Measurements from ENCODE around the gene EHHADH. TPM values are rescaled to one million over a fixed set of nuclear protein-coding genes. Genes with fewer than 3 reads are reported as not detected.

The EHHADH gene
- total RNA-seq, 2 donors from 2014 or later: 2.0 to 3.1 TPM

GRCh38 chr3:185225523-185225922 lies 28.3 kb downstream of the EHHADH start:
- Histone ChIP-seq H3K27ac (no peak overlapping the region), H3K4me3 (no peak overlapping the region), H3K9me3 (no peaks in the 10 kb centered on the region), H3K36me3 (no peaks in the 10 kb centered on the region), H3K4me1 (ENCODE audit: control insufficient read depth in 1 of 2, low read depth in 2 of 2) (peaks cover 0 to 4% of the 10 kb centered on the region in 2 donors), H3K27me3 (replicated peaks; ENCODE audit: insufficient read depth) (no peaks in the 10 kb centered on the region)
- ATAC-seq (ENCODE audit: insufficient number of reproducible peaks, low FRiP score, low read depth): no peak
- no peak for DNase-seq (ENCODE audit: low spot score)
- TF ChIP-seq CTCF (IDR thresholded peaks at IDR 0.05): no peak

- no peaks in the 10 kb centered on the region for H3K36me3 ChIP-seq
- ATAC-seq (ENCODE audit: insufficient number of reproducible peaks, low FRiP score, low read depth) (no peak), DNase-seq (ENCODE audit: low spot score) (no peak)
- peaks cover 0 to 4% of the 10 kb centered on the region in 2 donors for H3K4me1 ChIP-seq (ENCODE audit: control insufficient read depth in 1 of 2, low read depth in 2 of 2)
- no peak overlapping the region for H3K4me3 ChIP-seq
- H3K27ac ChIP-seq: no peak overlapping the region
- no peak for TF ChIP-seq CTCF (IDR thresholded peaks at IDR 0.05)
- H3K27me3 ChIP-seq (replicated peaks; ENCODE audit: insufficient read depth): no peaks in the 10 kb centered on the region
- no peaks in the 10 kb centered on the region for H3K9me3 ChIP-seq
Measured at GRCh38 chr3:185225080-185225479, 28.8 kb downstream of the EHHADH start.

GRCh38 chr3:185221203-185221602 lies 32.6 kb downstream of the EHHADH start:
- ATAC-seq (ENCODE audit: insufficient number of reproducible peaks, low FRiP score, low read depth): no peak

GRCh38 chr3:185216607-185216958 lies 37.3 kb downstream of the EHHADH start:
- Histone ChIP-seq H3K36me3 (no peaks in the 10 kb centered on the region), H3K4me3 (peak overlapping the region; percentile 67), H3K27ac (peak overlapping the region; percentile 62 to 68), H3K4me1 (ENCODE audit: control insufficient read depth in 1 of 2, low read depth in 2 of 2) (peaks cover 0 to 7% of the 10 kb centered on the region in 2 donors), H3K27me3 (replicated peaks; ENCODE audit: insufficient read depth) (no peaks in the 10 kb centered on the region), H3K9me3 (no peaks in the 10 kb centered on the region)
- no peak for DNase-seq (ENCODE audit: low spot score)
- no peak for TF ChIP-seq CTCF (IDR thresholded peaks at IDR 0.05)
- ATAC-seq (ENCODE audit: insufficient number of reproducible peaks, low FRiP score, low read depth): peak; percentile 37

More at GRCh38 chr3:185221203-185221602, 32.6 kb downstream of the EHHADH start:
- no peak for DNase-seq (ENCODE audit: low spot score)
- no peak for TF ChIP-seq CTCF (IDR thresholded peaks at IDR 0.05)
- Histone ChIP-seq H3K27me3 (replicated peaks; ENCODE audit: insufficient read depth) (no peaks in the 10 kb centered on the region), H3K9me3 (no peaks in the 10 kb centered on the region), H3K27ac (no peak overlapping the region), H3K4me1 (ENCODE audit: control insufficient read depth in 1 of 2, low read depth in 2 of 2) (peaks cover 0 to 7% of the 10 kb centered on the region in 2 donors), H3K4me3 (no peak overlapping the region), H3K36me3 (no peaks in the 10 kb centered on the region)

GRCh38 chr3:185215873-185216606 lies 37.8 kb downstream of the EHHADH start:
- H3K27ac ChIP-seq: peak overlapping the region; percentile 62 to 68
- no peaks in the 10 kb centered on the region for H3K27me3 ChIP-seq (replicated peaks; ENCODE audit: insufficient read depth)
- DNase-seq (ENCODE audit: low spot score) (no peak), ATAC-seq (ENCODE audit: insufficient number of reproducible peaks, low FRiP score, low read depth) (no peak)
- no peaks in the 10 kb centered on the region for H3K36me3 ChIP-seq
- H3K4me3 ChIP-seq: peak overlapping the region; percentile 67
- peaks cover 0 to 7% of the 10 kb centered on the region in 2 donors for H3K4me1 ChIP-seq (ENCODE audit: control insufficient read depth in 1 of 2, low read depth in 2 of 2)
- H3K9me3 ChIP-seq: no peaks in the 10 kb centered on the region
- peak; percentile 48 for TF ChIP-seq CTCF (IDR thresholded peaks at IDR 0.05)
